Measurements from ENCODE around the gene POLR3H.

POLR3H gene

GRCh38 chr22:41481131-41481830, 63.0 kb downstream of the POLR3H start:
- no peak for DNase-seq

DNA sequence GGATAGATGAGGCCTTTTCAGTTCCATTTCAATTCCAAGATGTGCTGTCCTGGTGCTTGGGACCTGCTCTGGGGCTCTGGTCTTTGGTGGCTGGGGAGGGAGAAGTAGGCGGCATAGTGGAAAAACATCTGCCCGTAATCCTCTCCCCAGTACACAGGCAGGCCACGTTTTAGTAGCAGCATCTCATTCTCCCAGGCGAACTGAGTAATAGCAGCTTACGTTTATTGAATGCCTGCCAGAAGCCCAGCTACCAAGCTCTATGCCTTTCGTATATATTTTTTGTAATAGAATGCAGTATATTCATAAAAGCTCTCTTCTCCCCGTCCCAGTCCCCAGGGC, 63.9 kb downstream of the POLR3H start:
- no peak for DNase-seq

- no peak for DNase-seq
Observed at GRCh38 chr22:41479671-41480396, 64.4 kb downstream of the POLR3H start.

DNA sequence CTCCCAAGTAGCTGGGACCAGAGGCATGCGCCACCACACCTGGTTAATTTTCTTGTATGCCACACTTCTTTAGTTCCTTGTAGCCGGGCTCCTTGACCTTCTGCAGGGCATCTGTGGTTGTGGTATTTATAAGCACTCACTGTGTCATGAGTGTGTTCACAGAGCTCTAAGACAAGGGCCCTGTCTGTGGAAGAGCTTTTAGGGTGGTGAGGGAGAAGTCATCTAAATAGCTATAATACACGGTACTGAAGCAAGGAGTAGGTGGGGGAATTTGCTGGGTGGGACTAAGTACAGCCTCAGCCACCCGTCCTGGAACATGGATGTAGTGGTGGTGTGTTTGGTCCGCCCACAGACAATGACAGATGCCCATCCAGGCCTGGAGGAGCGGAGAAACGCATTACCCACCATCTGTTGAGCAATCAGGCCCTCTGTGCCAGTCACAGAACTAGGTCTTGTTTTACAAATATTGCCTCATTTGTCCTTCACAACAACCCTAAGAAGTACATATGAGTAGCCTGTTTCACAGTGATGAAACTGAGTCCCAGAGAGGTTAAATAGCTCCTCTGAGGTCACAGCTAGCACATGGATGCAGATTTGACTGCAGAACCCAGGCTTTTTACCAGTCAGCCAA, 65.3 kb downstream of the POLR3H start:
- DNase-seq, result no peak

DNA sequence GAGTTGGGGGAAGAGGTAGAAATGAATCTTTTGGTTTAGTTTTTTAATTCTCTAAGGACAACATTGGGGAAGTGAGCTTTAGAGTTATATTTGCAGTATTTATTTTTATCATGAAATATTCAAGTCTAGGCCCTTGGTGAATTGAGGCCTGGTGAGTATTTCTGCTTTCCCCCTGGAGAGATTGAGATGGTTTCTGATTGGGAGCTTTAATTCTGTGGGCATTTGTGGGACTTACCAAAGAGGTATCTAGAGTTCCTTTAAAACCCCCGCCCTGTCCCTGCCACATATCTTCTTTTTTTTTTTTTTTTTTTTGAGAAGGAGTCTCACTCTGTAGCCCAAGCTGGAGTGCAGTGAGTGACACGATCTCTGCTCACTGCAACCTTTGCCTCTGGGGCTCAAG, 65.8 kb downstream of the POLR3H start:
- no peak for DNase-seq
